Keratinocyte (primary cell): ENCODE measurements around the gene POC5. TPM values are rescaled to one million over a fixed set of nuclear protein-coding genes. Genes with fewer than 3 reads are reported as not detected.
A peak's percentile ranks its signal among the peaks of the same experiment; 100 is the strongest.

Source experiments
- DNase-seq: peaks from one replicate; pipeline ENCODE4 v3.0.0-alpha.2; 2011; ENCODE audit warnings: low read depth, missing footprints, low spot score
- FAIRE-seq: peaks from 2 replicates; lab custom pipeline; 2011; peaks lifted over from hg19 to GRCh38; lab: Jason Lieb, UNC
- H2AFZ ChIP-seq: 2 replicates; pipeline ENCODE4 v1.6.0; 2012; ENCODE audit warnings: low read length, control low read depth, inconsistent platforms; ENCODE audit not compliant: control insufficient read depth
- H3K27ac ChIP-seq: 2 replicates; pipeline ENCODE4 v1.5.1; 2011; ENCODE audit warnings: low read length; ENCODE audit not compliant: control insufficient read depth, insufficient read depth
- H3K27me3 ChIP-seq: 3 replicates; pipeline ENCODE4 v1.6.0; 2011; ENCODE audit warnings: low read length; ENCODE audit not compliant: control insufficient read depth, insufficient read depth; ENCODE audit errors: extremely low read depth
- H3K36me3 ChIP-seq, 2 experiments: 2 replicates in 1 of 2; 3 replicates in 1 of 2; pipeline ENCODE4 v1.5.1; 2011; ENCODE audit warnings: low read length in 2 of 2, mild to moderate bottlenecking in 1 of 2; ENCODE audit not compliant: control insufficient read depth in 2 of 2, insufficient read depth in 2 of 2; ENCODE audit errors: extremely low read depth in 1 of 2
- H3K4me1 ChIP-seq: 3 replicates; pipeline ENCODE4 v1.5.1; 2011; ENCODE audit warnings: low read length; ENCODE audit not compliant: control insufficient read depth, insufficient read depth; ENCODE audit errors: extremely low read depth
- H3K4me2 ChIP-seq: 3 replicates; pipeline ENCODE4 v1.6.0; 2011; ENCODE audit warnings: low read depth, low read length; ENCODE audit not compliant: control insufficient read depth, insufficient read depth; ENCODE audit errors: extremely low read depth
- H3K4me3 ChIP-seq, 3 experiments: fragments of 200-600 bp in 1 of 3; sonication (generic) in 1 of 3; 2 replicates in 2 of 3; 3 replicates in 1 of 3; pipeline ENCODE4 v1.5.1; 2011 to 2016; ENCODE audit warnings: low read length in 3 of 3, mild to moderate bottlenecking in 3 of 3, control low read depth in 2 of 3, inconsistent platforms in 1 of 3, low read depth in 1 of 3, mixed read lengths in 1 of 3, mixed run types in 1 of 3, moderate library complexity in 1 of 3; ENCODE audit not compliant: control insufficient read depth in 2 of 3, insufficient read depth in 2 of 3; ENCODE audit errors: extremely low read depth in 1 of 3
- H3K79me2 ChIP-seq: 2 replicates; pipeline ENCODE4 v1.6.0; 2012; ENCODE audit warnings: low read length; ENCODE audit not compliant: control insufficient read depth, insufficient read depth
- H3K9ac ChIP-seq: 3 replicates; pipeline ENCODE4 v1.6.0; 2011; ENCODE audit warnings: low read length; ENCODE audit not compliant: control insufficient read depth, insufficient read depth; ENCODE audit errors: extremely low read depth
- H3K9me1 ChIP-seq: 3 replicates; pipeline ENCODE4 v1.6.0; 2011; ENCODE audit warnings: low read length; ENCODE audit not compliant: control insufficient read depth, insufficient read depth; ENCODE audit errors: extremely low read depth
- H3K9me3 ChIP-seq: 2 replicates; pipeline ENCODE4 v1.5.1; 2012; ENCODE audit warnings: low read depth, low read length; ENCODE audit not compliant: control insufficient read depth
- H4K20me1 ChIP-seq: 3 replicates; pipeline ENCODE4 v1.6.0; 2011; ENCODE audit warnings: low read length; ENCODE audit not compliant: control insufficient read depth, insufficient read depth; ENCODE audit errors: extremely low read depth
- CTCF ChIP-seq, 3 experiments: IDR thresholded peaks in 1 of 3; conservative IDR thresholded peaks in 1 of 3; optimal IDR thresholded peaks in 1 of 3; 2 replicates in 2 of 3; 3 replicates in 1 of 3; pipeline versions ENCODE3 to v1.5.1; 2011; ENCODE audit warnings: low read length in 3 of 3, mild to moderate bottlenecking in 3 of 3, moderate library complexity in 2 of 3, control low read depth in 1 of 3, inconsistent platforms in 1 of 3; ENCODE audit not compliant: insufficient read depth in 2 of 3; ENCODE audit errors: extremely low read depth in 1 of 3
- EZH2 ChIP-seq: IDR thresholded peaks from one replicate; pipeline ENCODE4 v1.6.1; 2012; ENCODE audit warnings: inconsistent platforms, mild to moderate bottlenecking, low read length, moderate library complexity
- dilution Hi-C: fragments of 300-500 bp; cut with MboI; formaldehyde crosslinking; loops from one replicate; pipeline ENCODE4 v1.7.0; 2020; ENCODE audit warnings: low sequenced_read_pairs; ENCODE audit not compliant: extremely low pct_ligation_motif_present
- polyA plus RNA-seq, 5 experiments: library from polyadenylated mRNA; depleted of rRNA in 3 of 5; stranded (reverse) in 3 of 5; stranded (forward) in 1 of 5; unstranded in 1 of 5; fragments of >200 nt; gene quantifications; 1 replicate in 1 of 5; 2 replicates in 3 of 5; 3 replicates in 1 of 5; pipeline versions ENCODE4 v1.2.1 to v1.2.3, GENCODE V29; 2011 to 2012; ENCODE audit warnings: missing spikeins in 2 of 5, low read depth in 1 of 5, low replicate concordance in 1 of 5

The POC5 gene
- polyA plus RNA-seq, 1 donor (not counting 4 experiments of a cell fraction or from before 2014, with no cell fraction given) = 10.4 TPM

GRCh38 chr5:75681125-75681830 lies 36.0 kb downstream of the POC5 start:
- H2AFZ ChIP-seq = peak overlapping the region; percentile 68
- peak in 2 of 3 experiments; percentile 31 to 45 for TF ChIP-seq CTCF (optimal IDR thresholded peaks at IDR 0.05 in 1 of 3, IDR thresholded peaks at IDR 0.05 in 1 of 3, conservative IDR thresholded peaks at IDR 0.05 in 1 of 3; ENCODE audit: extremely low read depth in 1 of 3, insufficient read depth in 2 of 3, low read length in 3 of 3)
- TF ChIP-seq EZH2 = no peak
- H3K79me2 ChIP-seq = no peaks in the 10 kb centered on the region
- no peak overlapping the region for H3K27ac ChIP-seq
- no peaks in the 10 kb centered on the region for H3K9me1 ChIP-seq
- H3K36me3 ChIP-seq = peaks cover 0 to 2% of the 10 kb centered on the region in 2 experiments
- peak overlapping the region; percentile 76 for H3K4me2 ChIP-seq
- no peak overlapping the region for H3K9ac ChIP-seq
- no peak for FAIRE-seq
- H3K4me3 ChIP-seq = peak overlapping the region in 2 of 3 experiments; percentile 39 to 56
- no peaks in the 10 kb centered on the region for H3K9me3 ChIP-seq
- dilution Hi-C loops = no loop called here
- no peak for DNase-seq
- peaks cover 5% of the 10 kb centered on the region for H3K4me1 ChIP-seq
- H4K20me1 ChIP-seq = no peaks in the 10 kb centered on the region
- no peaks in the 10 kb centered on the region for H3K27me3 ChIP-seq

GRCh38 chr5:75678155-75678554 lies 39.1 kb downstream of the POC5 start:
- no peak for TF ChIP-seq EZH2
- no peak for TF ChIP-seq CTCF (optimal IDR thresholded peaks at IDR 0.05 in 1 of 3, IDR thresholded peaks at IDR 0.05 in 1 of 3, conservative IDR thresholded peaks at IDR 0.05 in 1 of 3; ENCODE audit: extremely low read depth in 1 of 3, insufficient read depth in 2 of 3, low read length in 3 of 3)
- FAIRE-seq = no peak
- Histone ChIP-seq H3K27me3 (no peaks in the 10 kb centered on the region), H3K4me1 (peaks cover 5% of the 10 kb centered on the region), H2AFZ (no peak overlapping the region), H3K36me3 (peaks cover under 1 to 2% of the 10 kb centered on the region in 2 experiments), H4K20me1 (no peaks in the 10 kb centered on the region), H3K4me2 (no peak overlapping the region), H3K79me2 (no peaks in the 10 kb centered on the region), H3K4me3 (no peak overlapping the region), H3K9me3 (no peaks in the 10 kb centered on the region), H3K27ac (no peak overlapping the region), H3K9ac (no peak overlapping the region), H3K9me1 (no peaks in the 10 kb centered on the region)
- dilution Hi-C loops = no loop called here
- no peak for DNase-seq
